Nasal cavity respiratory epithelium epithelial cell of viscerocranial mucosa (primary cell): Measurements from ENCODE around the gene PLCB3. TPM values are rescaled to one million over a fixed set of nuclear protein-coding genes. Genes with fewer than 3 reads are reported as not detected.

Experiments
- total RNA-seq: library from RNA; depleted of rRNA; stranded (reverse); fragments of >200 nt; gene quantifications from 2 replicates; pipeline ENCODE4 v1.2.3, GENCODE V29; 2014

Gene PLCB3
- total RNA-seq, 1 donor from 2014 or later, result 46.3 TPM

DNA sequence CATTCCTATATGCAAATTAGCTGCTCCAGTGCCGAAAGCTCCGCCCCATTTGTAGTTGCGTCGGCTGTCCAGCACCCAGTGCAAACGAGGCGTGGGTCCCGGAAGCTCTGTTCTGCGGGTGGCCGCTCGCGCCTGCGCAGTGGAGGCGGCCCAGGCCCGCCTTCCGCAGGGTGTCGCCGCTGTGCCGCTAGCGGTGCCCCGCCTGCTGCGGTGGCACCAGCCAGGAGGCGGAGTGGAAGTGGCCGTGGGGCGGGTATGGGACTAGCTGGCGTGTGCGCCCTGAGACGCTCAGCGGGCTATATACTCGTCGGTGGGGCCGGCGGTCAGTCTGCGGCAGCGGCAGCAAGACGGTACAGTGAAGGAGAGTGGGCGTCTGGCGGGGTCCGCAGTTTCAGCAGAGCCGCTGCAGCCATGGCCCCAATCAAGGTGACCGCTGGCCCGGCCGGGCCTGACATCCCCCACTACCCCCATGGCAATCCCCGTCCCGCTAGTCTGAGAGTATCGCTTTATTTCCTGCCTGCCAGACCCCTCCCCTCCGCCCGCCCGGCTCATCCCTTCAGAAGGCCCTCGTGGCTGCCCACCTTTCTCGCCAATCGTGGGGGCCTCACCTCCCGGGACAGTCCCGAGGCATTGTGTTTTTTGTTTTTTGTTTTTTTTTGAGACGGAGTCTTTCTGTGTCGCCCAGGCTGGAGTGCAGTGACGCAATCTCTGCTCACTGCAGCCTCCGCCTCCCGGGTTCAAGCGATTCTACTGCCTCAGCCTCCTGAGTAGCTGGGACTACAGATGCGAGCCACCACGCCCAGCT is 66.8 kb downstream of the PLCB3 start, which contains the start of gene PRDX5:
PRDX5 (plus strand) TSS at position 161 of the 805 bp plus-strand sequence; CDS start at position 256, 95 bp downstream.

Other genes starting within 250 kb of the PLCB3 start
- 0.14 and 0.34 TPM in 2 replicates for gene FLRT1, start 215.6 kb upstream of the PLCB3 start, total RNA-seq
- gene MACROD1, start 85.4 kb upstream of the PLCB3 start, total RNA-seq, result 19.4 and 26.3 TPM in 2 replicates
- gene STIP1, start 65.4 kb upstream of the PLCB3 start, total RNA-seq, result 101 and 162 TPM in 2 replicates
- gene FERMT3, start 44.8 kb upstream of the PLCB3 start, total RNA-seq, result 0.34 and 0.71 TPM in 2 replicates
- gene TRPT1, start 25.3 kb upstream of the PLCB3 start, total RNA-seq, result 12.4 and 13.7 TPM in 2 replicates
- 39.4 and 69.4 TPM in 2 replicates for gene NUDT22, start 25.3 kb upstream of the PLCB3 start, total RNA-seq
- 10.3 and 16.2 TPM in 2 replicates for gene DNAJC4, start 21.0 kb upstream of the PLCB3 start, total RNA-seq
- gene VEGFB, start 16.9 kb upstream of the PLCB3 start, total RNA-seq, result 11.3 and 22.2 TPM in 2 replicates
- gene FKBP2, start 10.4 kb upstream of the PLCB3 start, total RNA-seq, result 47.3 and 103 TPM in 2 replicates
- gene PPP1R14B, start 4.6 kb upstream of the PLCB3 start, total RNA-seq, result 145 and 308 TPM in 2 replicates
- gene BAD, start 33.1 kb downstream of the PLCB3 start, total RNA-seq, result 35.6 and 76.6 TPM in 2 replicates
- 4.4 and 11.0 TPM in 2 replicates for gene GPR137, start 34.3 kb downstream of the PLCB3 start, total RNA-seq
- not detected in 2 replicates for gene KCNK4, start 39.8 kb downstream of the PLCB3 start, total RNA-seq
- 0.14 and 0.34 TPM in 2 replicates for gene CATSPERZ, start 48.8 kb downstream of the PLCB3 start, total RNA-seq
- gene ESRRA, start 54.0 kb downstream of the PLCB3 start, total RNA-seq, result 85.4 and 102 TPM in 2 replicates
- 120 and 340 TPM in 2 replicates for gene TRMT112, start 66.0 kb downstream of the PLCB3 start, total RNA-seq
- gene PRDX5, start 66.6 kb downstream of the PLCB3 start, total RNA-seq, result 188 and 482 TPM in 2 replicates
- 2.1 and 2.7 TPM in 2 replicates for gene CCDC88B, start 88.7 kb downstream of the PLCB3 start, total RNA-seq
- 44.1 and 54.2 TPM in 2 replicates for gene RPS6KA4, start 107.6 kb downstream of the PLCB3 start, total RNA-seq